Neural progenitor cell (in vitro differentiated cells): ENCODE results near the gene SPC24. TPM values are rescaled to one million over a fixed set of nuclear protein-coding genes. Genes with fewer than 3 reads are reported as not detected.

Experiments
- DNase-seq: peaks from one replicate; pipeline ENCODE4 v3.0.0-alpha.2; 2016; ENCODE audit warnings: low spot score
- H2AFZ ChIP-seq: fragments of 200-600 bp; sonication (generic); replicated peaks from 2 replicates; pipeline ENCODE4 v1.6.1; 2016; ENCODE audit warnings: antibody characterized with exemption
- H3F3A ChIP-seq: fragments of 200-600 bp; sonication (generic); 2 replicates; pipeline ENCODE4 v1.6.1; 2016; ENCODE audit warnings: antibody characterized with exemption, low read depth
- H3K27ac ChIP-seq: fragments of 200-600 bp; sonication (generic); 2 replicates; pipeline ENCODE4 v1.5.1; 2016; ENCODE audit warnings: mild to moderate bottlenecking
- H3K27me3 ChIP-seq: fragments of 200-600 bp; sonication (generic); 2 replicates; pipeline ENCODE4 v1.6.1; 2016; ENCODE audit warnings: mild to moderate bottlenecking, moderate library complexity
- H3K36me3 ChIP-seq: fragments of 200-600 bp; sonication (generic); 2 replicates; pipeline ENCODE4 v1.5.1; 2016
- H3K4me1 ChIP-seq: fragments of 200-600 bp; sonication (generic); 2 replicates; pipeline ENCODE4 v1.6.1; 2016; ENCODE audit warnings: mixed run types
- H3K4me2 ChIP-seq: fragments of 200-600 bp; sonication (generic); 2 replicates; pipeline ENCODE4 v1.6.1; 2016
- H3K4me3 ChIP-seq: fragments of 200-600 bp; sonication (generic); 2 replicates; pipeline ENCODE4 v1.5.1; 2016
- H3K79me2 ChIP-seq: fragments of 200-600 bp; sonication (generic); 2 replicates; pipeline ENCODE4 v1.6.1; 2016; ENCODE audit warnings: low read depth
- H3K9ac ChIP-seq: fragments of 200-600 bp; sonication (generic); 2 replicates; pipeline ENCODE4 v1.6.1; 2016
- H3K9me3 ChIP-seq: fragments of 200-600 bp; sonication (generic); 2 replicates; pipeline ENCODE4 v1.5.1; 2016; ENCODE audit warnings: low read depth
- H4K20me1 ChIP-seq: fragments of 200-600 bp; sonication (generic); 2 replicates; pipeline ENCODE4 v1.6.1; 2016; ENCODE audit warnings: low read depth
- H3K27ac Mint-ChIP-seq: 3 replicates; pipeline ENCODE4 v1.8.0; 2021; ENCODE audit warnings: mixed read lengths
- H3K27me3 Mint-ChIP-seq: 2 replicates; pipeline ENCODE4 v1.8.0; 2022; ENCODE audit warnings: low read depth, mild to moderate bottlenecking, inconsistent platforms, moderate library complexity, mixed read lengths; ENCODE audit not compliant: insufficient read depth
- H3K36me3 Mint-ChIP-seq: 3 replicates; pipeline ENCODE4 v1.8.0; 2021; ENCODE audit warnings: mixed read lengths
- H3K4me1 Mint-ChIP-seq: 3 replicates; pipeline ENCODE4 v1.8.0; 2021; ENCODE audit warnings: mixed read lengths
- H3K4me3 Mint-ChIP-seq: 3 replicates; pipeline ENCODE4 v1.8.0; 2021; ENCODE audit warnings: mild to moderate bottlenecking, moderate library complexity, mixed read lengths
- H3K9me3 Mint-ChIP-seq: 3 replicates; pipeline ENCODE4 v1.8.0; 2020; ENCODE audit warnings: mixed read lengths
- EZH2 ChIP-seq: fragments of 200-600 bp; sonication (generic); IDR thresholded peaks from 2 replicates; pipeline ENCODE4 v1.6.1; 2017; ENCODE audit warnings: antibody characterized with exemption, mild to moderate bottlenecking, moderate library complexity
- EZH2phosphoT487 ChIP-seq: fragments of 200-600 bp; sonication (generic); IDR thresholded peaks from 2 replicates; pipeline ENCODE4 v1.6.1; 2017; ENCODE audit warnings: antibody characterized with exemption
- total RNA-seq: library from RNA; depleted of rRNA; stranded (reverse); fragments of >200 nt; gene quantifications from 2 replicates; pipeline ENCODE4 v1.2.3, GENCODE V29; 2015; ENCODE audit warnings: low replicate concordance
- TF ChIP-seq, protein P1 (sequence below): fragments of 200-600 bp; sonication (generic); IDR thresholded peaks from 2 replicates; pipeline ENCODE4 v1.5.1; 2017; ENCODE audit warnings: antibody characterized with exemption, mild to moderate bottlenecking

SPC24 gene, protein sequence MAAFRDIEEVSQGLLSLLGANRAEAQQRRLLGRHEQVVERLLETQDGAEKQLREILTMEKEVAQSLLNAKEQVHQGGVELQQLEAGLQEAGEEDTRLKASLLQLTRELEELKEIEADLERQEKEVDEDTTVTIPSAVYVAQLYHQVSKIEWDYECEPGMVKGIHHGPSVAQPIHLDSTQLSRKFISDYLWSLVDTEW
- total RNA-seq = 56.7 and 57.1 TPM in 2 replicates

GRCh38 chr19:11155373-11156120 lies at the start of gene SPC24:
SPC24 (minus strand) TSS chr19:11155782; CDS start chr19:11155776, 6 bp downstream.
- H3K36me3 ChIP-seq = no peaks in the 10 kb centered on the region
- H3K27ac Mint-ChIP-seq = peak within 1 kb of the TSS; percentile 29
- peak within 1 kb of the TSS; percentile 87 for H3K9ac ChIP-seq
- peak; percentile 99 for DNase-seq
- H3K27ac ChIP-seq = no peak within 1 kb of the TSS
- H3K36me3 Mint-ChIP-seq = peaks cover 8% of the 10 kb centered on the region
- peak within 1 kb of the TSS; percentile 89 for H3K4me3 Mint-ChIP-seq
- H4K20me1 ChIP-seq = no peaks in the 10 kb centered on the region
- peak within 1 kb of the TSS; percentile 54 for H2AFZ ChIP-seq
- H3K9me3 ChIP-seq = no peaks in the 10 kb centered on the region
- TF ChIP-seq EZH2phosphoT487 = no peak
- TF ChIP-seq, protein P1, sequence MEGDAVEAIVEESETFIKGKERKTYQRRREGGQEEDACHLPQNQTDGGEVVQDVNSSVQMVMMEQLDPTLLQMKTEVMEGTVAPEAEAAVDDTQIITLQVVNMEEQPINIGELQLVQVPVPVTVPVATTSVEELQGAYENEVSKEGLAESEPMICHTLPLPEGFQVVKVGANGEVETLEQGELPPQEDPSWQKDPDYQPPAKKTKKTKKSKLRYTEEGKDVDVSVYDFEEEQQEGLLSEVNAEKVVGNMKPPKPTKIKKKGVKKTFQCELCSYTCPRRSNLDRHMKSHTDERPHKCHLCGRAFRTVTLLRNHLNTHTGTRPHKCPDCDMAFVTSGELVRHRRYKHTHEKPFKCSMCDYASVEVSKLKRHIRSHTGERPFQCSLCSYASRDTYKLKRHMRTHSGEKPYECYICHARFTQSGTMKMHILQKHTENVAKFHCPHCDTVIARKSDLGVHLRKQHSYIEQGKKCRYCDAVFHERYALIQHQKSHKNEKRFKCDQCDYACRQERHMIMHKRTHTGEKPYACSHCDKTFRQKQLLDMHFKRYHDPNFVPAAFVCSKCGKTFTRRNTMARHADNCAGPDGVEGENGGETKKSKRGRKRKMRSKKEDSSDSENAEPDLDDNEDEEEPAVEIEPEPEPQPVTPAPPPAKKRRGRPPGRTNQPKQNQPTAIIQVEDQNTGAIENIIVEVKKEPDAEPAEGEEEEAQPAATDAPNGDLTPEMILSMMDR = peak; percentile 28
- H3K4me1 ChIP-seq = peaks cover 8% of the 10 kb centered on the region
- H3K9me3 Mint-ChIP-seq = no peaks in the 10 kb centered on the region
- peaks cover 14% of the 10 kb centered on the region for H3K4me1 Mint-ChIP-seq
- H3K4me3 ChIP-seq = peak within 1 kb of the TSS; percentile 85
- peak within 1 kb of the TSS; percentile 94 for H3K4me2 ChIP-seq
- H3F3A ChIP-seq = no peaks in the 10 kb centered on the region
- no peaks in the 10 kb centered on the region for H3K27me3 ChIP-seq
- peaks cover 50% of the 10 kb centered on the region for H3K79me2 ChIP-seq
- H3K27me3 Mint-ChIP-seq = peaks cover 4% of the 10 kb centered on the region

GRCh38 chr19:11204943-11205349 lies 49.4 kb upstream of the SPC24 start:
- Mint-ChIP-seq H3K4me3 (no peak overlapping the region), H3K9me3 (no peaks in the 10 kb centered on the region), H3K27me3 (peaks cover 3% of the 10 kb centered on the region), H3K4me1 (no peaks in the 10 kb centered on the region), H3K27ac (no peak overlapping the region), H3K36me3 (no peaks in the 10 kb centered on the region)
- no peaks in the 10 kb centered on the region for H3K27me3 ChIP-seq
- no peak overlapping the region for H3K9ac ChIP-seq
- TF ChIP-seq EZH2phosphoT487 (no peak), EZH2 (no peak)
- TF ChIP-seq, protein P1 = no peak
- H2AFZ ChIP-seq = no peak overlapping the region
- no peaks in the 10 kb centered on the region for H3K4me1 ChIP-seq
- H3K9me3 ChIP-seq = no peaks in the 10 kb centered on the region
- no peak overlapping the region for H3K4me3 ChIP-seq
- H3K27ac ChIP-seq = no peak overlapping the region
- H3F3A ChIP-seq = no peaks in the 10 kb centered on the region
- H3K4me2 ChIP-seq = no peak overlapping the region
- no peak for DNase-seq
- H4K20me1 ChIP-seq = no peaks in the 10 kb centered on the region
- no peaks in the 10 kb centered on the region for H3K79me2 ChIP-seq
- H3K36me3 ChIP-seq = no peaks in the 10 kb centered on the region

- H3K9me3 Mint-ChIP-seq = no peaks in the 10 kb centered on the region
- no peaks in the 10 kb centered on the region for H3K36me3 Mint-ChIP-seq
- no peaks in the 10 kb centered on the region for H3K79me2 ChIP-seq
- H4K20me1 ChIP-seq = no peaks in the 10 kb centered on the region
- H3K4me3 Mint-ChIP-seq = no peak overlapping the region
- TF ChIP-seq EZH2phosphoT487 = no peak
- TF ChIP-seq, protein P1 = no peak
- TF ChIP-seq EZH2 = no peak
- H3K9ac ChIP-seq = no peak overlapping the region
- H3K27ac Mint-ChIP-seq = no peak overlapping the region
- no peak overlapping the region for H3K4me2 ChIP-seq
- H3K27ac ChIP-seq = no peak overlapping the region
- no peak overlapping the region for H3K4me3 ChIP-seq
- H3K4me1 Mint-ChIP-seq = no peaks in the 10 kb centered on the region
- H2AFZ ChIP-seq = no peak overlapping the region
- H3K27me3 Mint-ChIP-seq = peaks cover 3% of the 10 kb centered on the region
- H3K36me3 ChIP-seq = no peaks in the 10 kb centered on the region
- peaks cover under 1% of the 10 kb centered on the region for H3F3A ChIP-seq
- H3K4me1 ChIP-seq = no peaks in the 10 kb centered on the region
- no peaks in the 10 kb centered on the region for H3K9me3 ChIP-seq
- no peak for DNase-seq
- no peaks in the 10 kb centered on the region for H3K27me3 ChIP-seq
Observed at GRCh38 chr19:11204076-11204602, 48.6 kb upstream of the SPC24 start.
